ENCODE data around the gene LPCAT1. TPM values are rescaled to one million over a fixed set of nuclear protein-coding genes. Genes with fewer than 3 reads are reported as not detected.
A peak's percentile ranks its signal among the peaks of the same experiment; 100 is the strongest.
"Not testable (repeated sequence)": the region's sequence is repeated elsewhere in the genome, so short reads cannot be mapped to it uniquely, and the experiment has no call there.

The LPCAT1 gene
- total and polyA plus RNA-seq, 2 of the 13 experiments (the other 11 are each of a cell fraction or from before 2014, with no cell fraction given), result 29.8 to 90.6 TPM

DNA sequence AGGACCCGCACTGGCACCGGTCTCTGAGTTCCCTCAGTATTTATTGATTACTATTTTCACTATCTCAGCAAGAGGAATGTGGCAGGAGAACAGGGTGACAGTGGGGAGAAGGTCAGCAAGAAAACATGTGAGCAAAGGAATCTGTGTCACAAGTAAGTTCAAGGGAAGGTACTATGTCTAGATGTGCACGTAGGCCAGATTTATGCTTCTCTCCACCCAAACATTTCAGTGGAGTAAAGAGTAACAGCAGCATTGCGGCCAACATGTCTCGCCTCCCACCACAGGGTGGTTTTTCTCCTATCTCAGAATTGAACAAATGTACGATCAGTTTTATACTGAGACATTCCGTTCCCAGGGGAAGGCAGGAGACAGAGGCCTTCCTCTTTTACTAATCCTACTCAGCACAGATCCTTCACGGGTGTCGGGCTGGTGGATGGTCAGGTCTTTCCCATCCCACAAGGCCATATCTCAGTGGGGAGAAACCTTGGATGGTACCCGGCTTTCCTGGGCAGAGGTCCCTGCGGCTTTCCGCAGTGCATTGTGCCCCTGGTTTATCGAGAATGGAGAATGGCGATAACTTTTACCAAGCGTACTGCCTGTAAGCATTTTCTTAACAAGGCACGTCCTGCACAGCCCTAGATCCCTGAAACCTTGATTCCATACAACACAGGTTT, 43.9 kb upstream of the LPCAT1 start (continued):
- TF ChIP-seq, protein P1, sequence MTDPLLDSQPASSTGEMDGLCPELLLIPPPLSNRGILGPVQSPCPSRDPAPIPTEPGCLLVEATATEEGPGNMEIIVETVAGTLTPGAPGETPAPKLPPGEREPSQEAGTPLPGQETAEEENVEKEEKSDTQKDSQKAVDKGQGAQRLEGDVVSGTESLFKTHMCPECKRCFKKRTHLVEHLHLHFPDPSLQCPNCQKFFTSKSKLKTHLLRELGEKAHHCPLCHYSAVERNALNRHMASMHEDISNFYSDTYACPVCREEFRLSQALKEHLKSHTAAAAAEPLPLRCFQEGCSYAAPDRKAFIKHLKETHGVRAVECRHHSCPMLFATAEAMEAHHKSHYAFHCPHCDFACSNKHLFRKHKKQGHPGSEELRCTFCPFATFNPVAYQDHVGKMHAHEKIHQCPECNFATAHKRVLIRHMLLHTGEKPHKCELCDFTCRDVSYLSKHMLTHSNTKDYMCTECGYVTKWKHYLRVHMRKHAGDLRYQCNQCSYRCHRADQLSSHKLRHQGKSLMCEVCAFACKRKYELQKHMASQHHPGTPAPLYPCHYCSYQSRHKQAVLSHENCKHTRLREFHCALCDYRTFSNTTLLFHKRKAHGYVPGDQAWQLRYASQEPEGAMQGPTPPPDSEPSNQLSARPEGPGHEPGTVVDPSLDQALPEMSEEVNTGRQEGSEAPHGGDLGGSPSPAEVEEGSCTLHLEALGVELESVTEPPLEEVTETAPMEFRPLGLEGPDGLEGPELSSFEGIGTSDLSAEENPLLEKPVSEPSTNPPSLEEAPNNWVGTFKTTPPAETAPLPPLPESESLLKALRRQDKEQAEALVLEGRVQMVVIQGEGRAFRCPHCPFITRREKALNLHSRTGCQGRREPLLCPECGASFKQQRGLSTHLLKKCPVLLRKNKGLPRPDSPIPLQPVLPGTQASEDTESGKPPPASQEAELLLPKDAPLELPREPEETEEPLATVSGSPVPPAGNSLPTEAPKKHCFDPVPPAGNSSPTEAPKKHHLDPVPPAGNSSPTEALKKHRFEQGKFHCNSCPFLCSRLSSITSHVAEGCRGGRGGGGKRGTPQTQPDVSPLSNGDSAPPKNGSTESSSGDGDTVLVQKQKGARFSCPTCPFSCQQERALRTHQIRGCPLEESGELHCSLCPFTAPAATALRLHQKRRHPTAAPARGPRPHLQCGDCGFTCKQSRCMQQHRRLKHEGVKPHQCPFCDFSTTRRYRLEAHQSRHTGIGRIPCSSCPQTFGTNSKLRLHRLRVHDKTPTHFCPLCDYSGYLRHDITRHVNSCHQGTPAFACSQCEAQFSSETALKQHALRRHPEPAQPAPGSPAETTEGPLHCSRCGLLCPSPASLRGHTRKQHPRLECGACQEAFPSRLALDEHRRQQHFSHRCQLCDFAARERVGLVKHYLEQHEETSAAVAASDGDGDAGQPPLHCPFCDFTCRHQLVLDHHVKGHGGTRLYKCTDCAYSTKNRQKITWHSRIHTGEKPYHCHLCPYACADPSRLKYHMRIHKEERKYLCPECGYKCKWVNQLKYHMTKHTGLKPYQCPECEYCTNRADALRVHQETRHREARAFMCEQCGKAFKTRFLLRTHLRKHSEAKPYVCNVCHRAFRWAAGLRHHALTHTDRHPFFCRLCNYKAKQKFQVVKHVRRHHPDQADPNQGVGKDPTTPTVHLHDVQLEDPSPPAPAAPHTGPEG (CRISPR knock-in tag; IDR thresholded peaks at IDR 0.05), result 0 out of 2 replicates have a peak, but pooled peaks have one; percentile 39
- peak; percentile 92 for TF ChIP-seq MED1 (CRISPR knock-in tag; IDR thresholded peaks at IDR 0.05)
- peak; percentile 35; the same call in 1 of the 2 replicates for TF ChIP-seq FOXJ3 (CRISPR knock-in tag; IDR thresholded peaks at IDR 0.05; ENCODE audit: borderline replicate concordance)
- TF ChIP-seq ZC3H13 (CRISPR knock-in tag; IDR thresholded peaks at IDR 0.05), result peak; percentile 23; the same call in 1 of the 2 replicates
- not testable (repeated sequence) for TF ChIP-seq SOX13 (IDR thresholded peaks at IDR 0.05)
- TF ChIP-seq SOX13 (CRISPR knock-in tag; conservative IDR thresholded peaks at IDR 0.05 in 1 of 2, IDR thresholded peaks at IDR 0.05 in 1 of 2), result 0 out of 4 replicates have a peak, but pooled peaks of 1 of the 2 experiments have one; percentile 33
- TF ChIP-seq IRF2 (CRISPR knock-in tag; IDR thresholded peaks at IDR 0.05), result peak; percentile 1; the same call in 1 of the 2 replicates
- TF ChIP-seq PPARG (CRISPR knock-in tag; conservative IDR thresholded peaks at IDR 0.05), result peak; percentile 57; the same call in 1 of the 2 replicates
- TF ChIP-seq, protein P2, sequence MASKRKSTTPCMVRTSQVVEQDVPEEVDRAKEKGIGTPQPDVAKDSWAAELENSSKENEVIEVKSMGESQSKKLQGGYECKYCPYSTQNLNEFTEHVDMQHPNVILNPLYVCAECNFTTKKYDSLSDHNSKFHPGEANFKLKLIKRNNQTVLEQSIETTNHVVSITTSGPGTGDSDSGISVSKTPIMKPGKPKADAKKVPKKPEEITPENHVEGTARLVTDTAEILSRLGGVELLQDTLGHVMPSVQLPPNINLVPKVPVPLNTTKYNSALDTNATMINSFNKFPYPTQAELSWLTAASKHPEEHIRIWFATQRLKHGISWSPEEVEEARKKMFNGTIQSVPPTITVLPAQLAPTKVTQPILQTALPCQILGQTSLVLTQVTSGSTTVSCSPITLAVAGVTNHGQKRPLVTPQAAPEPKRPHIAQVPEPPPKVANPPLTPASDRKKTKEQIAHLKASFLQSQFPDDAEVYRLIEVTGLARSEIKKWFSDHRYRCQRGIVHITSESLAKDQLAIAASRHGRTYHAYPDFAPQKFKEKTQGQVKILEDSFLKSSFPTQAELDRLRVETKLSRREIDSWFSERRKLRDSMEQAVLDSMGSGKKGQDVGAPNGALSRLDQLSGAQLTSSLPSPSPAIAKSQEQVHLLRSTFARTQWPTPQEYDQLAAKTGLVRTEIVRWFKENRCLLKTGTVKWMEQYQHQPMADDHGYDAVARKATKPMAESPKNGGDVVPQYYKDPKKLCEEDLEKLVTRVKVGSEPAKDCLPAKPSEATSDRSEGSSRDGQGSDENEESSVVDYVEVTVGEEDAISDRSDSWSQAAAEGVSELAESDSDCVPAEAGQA (IDR thresholded peaks at IDR 0.05; ENCODE audit: low read depth), result not testable (repeated sequence)
- TF ChIP-seq, protein P2 (CRISPR knock-in tag; IDR thresholded peaks at IDR 0.05; ENCODE audit: borderline replicate concordance), result 0 out of 2 replicates have a peak, but pooled peaks have one; percentile 58
- 0 out of 2 replicates have a peak, but pooled peaks have one; percentile 29 for TF ChIP-seq ZNF598 (CRISPR knock-in tag; IDR thresholded peaks at IDR 0.05; ENCODE audit: borderline replicate concordance)
- TF ChIP-seq, protein P3, sequence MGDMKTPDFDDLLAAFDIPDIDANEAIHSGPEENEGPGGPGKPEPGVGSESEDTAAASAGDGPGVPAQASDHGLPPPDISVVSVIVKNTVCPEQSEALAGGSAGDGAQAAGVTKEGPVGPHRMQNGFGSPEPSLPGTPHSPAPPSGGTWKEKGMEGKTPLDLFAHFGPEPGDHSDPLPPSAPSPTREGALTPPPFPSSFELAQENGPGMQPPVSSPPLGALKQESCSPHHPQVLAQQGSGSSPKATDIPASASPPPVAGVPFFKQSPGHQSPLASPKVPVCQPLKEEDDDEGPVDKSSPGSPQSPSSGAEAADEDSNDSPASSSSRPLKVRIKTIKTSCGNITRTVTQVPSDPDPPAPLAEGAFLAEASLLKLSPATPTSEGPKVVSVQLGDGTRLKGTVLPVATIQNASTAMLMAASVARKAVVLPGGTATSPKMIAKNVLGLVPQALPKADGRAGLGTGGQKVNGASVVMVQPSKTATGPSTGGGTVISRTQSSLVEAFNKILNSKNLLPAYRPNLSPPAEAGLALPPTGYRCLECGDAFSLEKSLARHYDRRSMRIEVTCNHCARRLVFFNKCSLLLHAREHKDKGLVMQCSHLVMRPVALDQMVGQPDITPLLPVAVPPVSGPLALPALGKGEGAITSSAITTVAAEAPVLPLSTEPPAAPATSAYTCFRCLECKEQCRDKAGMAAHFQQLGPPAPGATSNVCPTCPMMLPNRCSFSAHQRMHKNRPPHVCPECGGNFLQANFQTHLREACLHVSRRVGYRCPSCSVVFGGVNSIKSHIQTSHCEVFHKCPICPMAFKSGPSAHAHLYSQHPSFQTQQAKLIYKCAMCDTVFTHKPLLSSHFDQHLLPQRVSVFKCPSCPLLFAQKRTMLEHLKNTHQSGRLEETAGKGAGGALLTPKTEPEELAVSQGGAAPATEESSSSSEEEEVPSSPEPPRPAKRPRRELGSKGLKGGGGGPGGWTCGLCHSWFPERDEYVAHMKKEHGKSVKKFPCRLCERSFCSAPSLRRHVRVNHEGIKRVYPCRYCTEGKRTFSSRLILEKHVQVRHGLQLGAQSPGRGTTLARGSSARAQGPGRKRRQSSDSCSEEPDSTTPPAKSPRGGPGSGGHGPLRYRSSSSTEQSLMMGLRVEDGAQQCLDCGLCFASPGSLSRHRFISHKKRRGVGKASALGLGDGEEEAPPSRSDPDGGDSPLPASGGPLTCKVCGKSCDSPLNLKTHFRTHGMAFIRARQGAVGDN (CRISPR knock-in tag; IDR thresholded peaks at IDR 0.05), result peak; percentile 70

All from HepG2 (cell line).